ENCODE measurements around the gene KCNC2.

DNA sequence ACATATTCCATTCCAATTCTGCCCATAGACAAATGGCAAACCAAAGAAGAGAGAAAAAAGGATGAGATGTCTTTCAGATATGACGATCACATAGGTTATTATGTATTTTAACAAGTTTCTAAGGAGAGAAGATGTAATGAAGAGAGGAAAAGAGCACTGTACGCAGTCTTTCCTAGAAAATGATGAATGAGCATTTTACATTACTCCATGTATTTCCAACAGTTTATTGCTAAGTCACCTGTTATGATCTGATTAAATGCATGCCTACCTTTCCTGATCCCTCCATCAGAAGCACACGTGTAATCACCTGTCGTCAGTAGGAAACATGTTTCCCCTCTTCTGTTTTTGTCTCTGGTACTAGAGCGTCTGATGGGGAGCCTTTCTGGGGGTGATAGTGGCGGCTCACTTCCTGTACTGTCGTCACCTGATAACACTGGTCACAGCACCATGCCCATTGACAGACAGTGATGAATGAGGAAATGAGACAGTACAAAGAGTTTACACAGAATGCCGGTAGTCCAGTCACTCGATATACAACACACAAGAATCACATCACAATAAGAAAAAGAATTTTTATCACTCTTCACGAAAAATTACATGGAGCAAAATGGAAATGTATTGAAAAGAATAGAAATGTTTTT is 161.6 kb downstream of the KCNC2 start:
- TF ChIP-seq, protein P1, sequence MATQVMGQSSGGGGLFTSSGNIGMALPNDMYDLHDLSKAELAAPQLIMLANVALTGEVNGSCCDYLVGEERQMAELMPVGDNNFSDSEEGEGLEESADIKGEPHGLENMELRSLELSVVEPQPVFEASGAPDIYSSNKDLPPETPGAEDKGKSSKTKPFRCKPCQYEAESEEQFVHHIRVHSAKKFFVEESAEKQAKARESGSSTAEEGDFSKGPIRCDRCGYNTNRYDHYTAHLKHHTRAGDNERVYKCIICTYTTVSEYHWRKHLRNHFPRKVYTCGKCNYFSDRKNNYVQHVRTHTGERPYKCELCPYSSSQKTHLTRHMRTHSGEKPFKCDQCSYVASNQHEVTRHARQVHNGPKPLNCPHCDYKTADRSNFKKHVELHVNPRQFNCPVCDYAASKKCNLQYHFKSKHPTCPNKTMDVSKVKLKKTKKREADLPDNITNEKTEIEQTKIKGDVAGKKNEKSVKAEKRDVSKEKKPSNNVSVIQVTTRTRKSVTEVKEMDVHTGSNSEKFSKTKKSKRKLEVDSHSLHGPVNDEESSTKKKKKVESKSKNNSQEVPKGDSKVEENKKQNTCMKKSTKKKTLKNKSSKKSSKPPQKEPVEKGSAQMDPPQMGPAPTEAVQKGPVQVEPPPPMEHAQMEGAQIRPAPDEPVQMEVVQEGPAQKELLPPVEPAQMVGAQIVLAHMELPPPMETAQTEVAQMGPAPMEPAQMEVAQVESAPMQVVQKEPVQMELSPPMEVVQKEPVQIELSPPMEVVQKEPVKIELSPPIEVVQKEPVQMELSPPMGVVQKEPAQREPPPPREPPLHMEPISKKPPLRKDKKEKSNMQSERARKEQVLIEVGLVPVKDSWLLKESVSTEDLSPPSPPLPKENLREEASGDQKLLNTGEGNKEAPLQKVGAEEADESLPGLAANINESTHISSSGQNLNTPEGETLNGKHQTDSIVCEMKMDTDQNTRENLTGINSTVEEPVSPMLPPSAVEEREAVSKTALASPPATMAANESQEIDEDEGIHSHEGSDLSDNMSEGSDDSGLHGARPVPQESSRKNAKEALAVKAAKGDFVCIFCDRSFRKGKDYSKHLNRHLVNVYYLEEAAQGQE (IDR thresholded peaks at IDR 0.05; ENCODE audit: insufficient read depth in 1 of 2, low read depth in 2 of 2, low read length in 2 of 2) = no peak
- TF ChIP-seq POLR2AphosphoS5 (IDR thresholded peaks at IDR 0.05; ENCODE audit: low read depth, low read length) (no peak), TAF1 (IDR thresholded peaks at IDR 0.05; ENCODE audit: borderline replicate concordance, insufficient read depth, low read length) (no peak), SIN3A (IDR thresholded peaks at IDR 0.05; ENCODE audit: borderline replicate concordance, insufficient read depth, low read length) (no peak), FOXP2 (optimal IDR thresholded peaks at IDR 0.05; ENCODE audit: borderline replicate concordance, extremely low read depth, extremely low read length, insufficient read depth) (no peak)
